ENCODE measurements around the gene TLN1.

Gene TLN1

DNA sequence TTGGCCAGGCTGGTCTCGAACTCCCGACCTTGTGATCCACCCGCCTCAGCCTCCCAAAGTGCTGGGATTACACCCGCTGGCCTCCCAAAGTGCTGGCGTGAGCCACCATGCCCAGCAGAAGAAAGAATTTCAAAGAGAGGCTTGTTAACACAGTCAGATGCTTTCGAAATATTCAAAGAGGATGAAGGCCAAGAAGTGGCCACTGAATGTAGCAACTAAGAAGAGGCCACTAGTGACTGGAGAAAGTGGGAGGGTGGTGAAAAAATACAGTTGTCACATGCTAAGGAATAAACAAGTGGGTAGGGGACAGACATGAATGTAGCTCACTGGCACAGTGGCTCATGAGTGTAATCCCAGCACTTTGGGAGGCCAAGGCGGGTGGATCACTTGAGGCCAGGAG lies 29.3 kb downstream of the TLN1 start:
- no peak for DNase-seq

DNA sequence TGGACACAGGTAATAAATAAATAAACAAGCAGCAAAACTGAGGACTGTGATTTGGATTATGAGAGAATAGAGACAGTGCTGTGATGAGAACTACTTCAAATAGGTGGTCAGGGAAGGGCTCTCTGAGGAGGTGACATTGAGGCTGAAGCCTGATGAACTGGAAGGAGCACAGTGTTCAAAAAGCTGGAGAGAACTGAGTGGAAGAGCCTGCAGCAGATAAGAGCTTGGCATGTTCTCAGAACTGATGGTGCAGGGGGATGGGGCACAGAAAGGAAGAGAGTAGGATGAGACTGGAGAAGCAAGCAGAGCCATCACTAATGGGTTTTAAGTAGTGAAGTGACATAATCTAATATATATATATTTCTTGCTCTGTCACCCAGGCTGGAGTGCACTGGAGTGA lies 31.1 kb downstream of the TLN1 start:
- no peak for DNase-seq

DNA sequence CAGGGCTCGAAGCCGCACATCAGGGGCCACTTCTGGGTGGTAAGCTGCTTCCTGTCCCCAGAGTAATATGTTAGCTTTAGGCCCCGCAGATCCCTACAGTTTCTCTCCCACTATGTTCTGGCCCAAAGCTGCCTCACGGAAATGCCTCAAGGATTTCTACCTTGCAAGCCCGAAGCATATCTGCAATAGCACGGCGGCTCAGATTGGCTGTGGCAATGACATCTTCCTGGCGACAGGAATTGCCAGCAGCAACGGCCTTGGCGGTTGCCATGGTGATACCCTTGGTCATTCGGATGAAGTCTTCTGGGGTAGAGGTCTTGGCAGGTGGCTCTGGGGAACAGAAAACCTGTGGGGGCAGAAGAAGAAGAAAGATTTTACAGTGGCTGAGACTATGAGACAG lies 32.0 kb downstream of the TLN1 start:
- no peak for DNase-seq

DNA sequence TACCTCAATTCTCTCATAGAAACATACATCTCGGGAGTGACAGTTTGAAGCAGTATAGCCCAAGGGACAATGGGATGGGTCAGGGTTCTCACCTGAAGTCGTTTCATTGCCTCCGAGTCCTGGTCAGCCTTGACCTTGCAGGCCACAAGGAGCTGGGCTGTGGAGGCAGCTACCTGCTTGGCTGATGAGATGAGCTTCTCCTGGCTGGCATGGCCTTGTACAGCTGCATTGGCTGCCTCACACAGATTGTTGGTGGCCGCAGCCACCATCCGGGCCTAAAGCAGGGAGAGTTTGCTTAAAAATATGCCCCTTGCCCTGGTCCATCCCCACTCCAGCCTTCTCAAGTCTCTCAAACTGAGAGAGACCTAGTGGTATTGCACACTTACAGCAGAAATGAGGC lies 33.8 kb downstream of the TLN1 start:
- no peak for DNase-seq

DNA sequence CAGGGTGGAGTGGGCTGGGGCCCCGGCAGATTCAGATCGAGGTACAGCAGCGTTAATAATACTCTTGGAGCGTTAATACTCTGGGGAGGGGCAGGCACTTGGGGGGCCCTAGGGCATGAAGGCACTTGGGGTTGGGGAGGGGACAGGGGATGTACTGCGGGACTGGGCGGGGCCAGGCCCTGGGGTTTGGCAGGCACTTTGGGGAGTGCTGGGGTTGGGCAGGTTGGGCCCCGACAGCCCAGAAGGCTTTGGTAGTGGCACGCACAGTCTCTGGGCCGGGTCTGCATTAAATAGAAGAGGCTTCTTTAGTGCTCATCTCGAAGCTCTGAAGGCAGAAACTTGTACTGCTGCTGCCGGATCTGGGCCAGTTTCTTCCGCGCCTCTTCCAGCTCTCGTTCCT lies 34.5 kb downstream of the TLN1 start:
- no peak for DNase-seq

DNA sequence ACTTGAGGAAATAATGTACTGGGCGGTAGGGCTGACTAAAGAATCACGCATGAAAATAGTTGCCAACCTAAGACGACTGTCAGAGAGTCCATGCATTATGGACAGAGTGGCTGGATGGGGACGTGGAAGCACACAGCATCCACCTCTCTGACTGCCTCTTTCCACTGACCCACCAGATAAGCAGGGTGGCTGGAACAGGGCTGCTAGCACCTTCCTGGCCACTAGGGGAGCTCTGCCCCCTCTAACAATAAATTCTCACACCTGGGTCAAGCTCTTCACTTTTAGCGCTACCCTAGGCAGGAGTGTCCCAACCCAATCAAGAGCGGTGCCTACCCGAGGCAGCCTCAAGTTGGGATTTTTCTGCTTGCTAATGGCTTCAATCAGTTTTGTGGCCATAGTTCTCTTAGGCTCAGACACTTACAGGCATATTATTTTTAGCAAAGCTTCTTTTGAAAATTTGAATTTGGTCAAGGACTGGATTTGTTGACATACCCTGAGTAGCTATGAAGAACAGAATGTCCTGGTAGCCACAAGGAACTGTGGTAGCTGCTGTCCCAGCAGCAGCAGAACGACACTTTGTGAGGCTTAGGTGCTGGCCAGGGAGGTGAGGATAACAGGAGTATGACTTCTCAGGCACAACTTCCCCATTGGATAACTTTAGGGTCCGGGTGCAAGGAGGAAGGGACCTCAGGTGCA lies 35.3 kb downstream of the TLN1 start:
- peak; percentile 40 for DNase-seq

DNA sequence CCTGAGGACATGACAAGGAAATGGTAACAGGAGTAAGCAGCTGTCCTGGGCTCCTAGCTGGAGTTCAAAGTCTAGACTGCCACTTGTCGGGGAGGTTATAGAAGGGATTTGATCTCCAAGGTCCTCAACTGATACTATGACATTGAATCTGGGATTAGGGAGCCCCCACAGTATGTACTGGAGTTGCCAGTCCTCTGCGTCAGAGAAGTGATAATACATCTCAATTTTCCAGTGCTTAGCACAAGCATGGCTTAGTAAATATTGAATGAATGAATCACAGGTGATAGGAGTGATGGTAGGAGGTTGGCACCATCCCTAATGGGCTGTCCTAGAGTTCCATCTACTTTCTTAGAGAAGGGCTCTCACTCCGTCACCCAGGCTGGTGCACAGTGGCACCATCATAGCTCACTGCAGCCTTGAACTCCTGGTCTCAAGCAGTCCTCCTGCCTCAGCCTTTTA lies 36.0 kb downstream of the TLN1 start:
- no peak for DNase-seq

DNA sequence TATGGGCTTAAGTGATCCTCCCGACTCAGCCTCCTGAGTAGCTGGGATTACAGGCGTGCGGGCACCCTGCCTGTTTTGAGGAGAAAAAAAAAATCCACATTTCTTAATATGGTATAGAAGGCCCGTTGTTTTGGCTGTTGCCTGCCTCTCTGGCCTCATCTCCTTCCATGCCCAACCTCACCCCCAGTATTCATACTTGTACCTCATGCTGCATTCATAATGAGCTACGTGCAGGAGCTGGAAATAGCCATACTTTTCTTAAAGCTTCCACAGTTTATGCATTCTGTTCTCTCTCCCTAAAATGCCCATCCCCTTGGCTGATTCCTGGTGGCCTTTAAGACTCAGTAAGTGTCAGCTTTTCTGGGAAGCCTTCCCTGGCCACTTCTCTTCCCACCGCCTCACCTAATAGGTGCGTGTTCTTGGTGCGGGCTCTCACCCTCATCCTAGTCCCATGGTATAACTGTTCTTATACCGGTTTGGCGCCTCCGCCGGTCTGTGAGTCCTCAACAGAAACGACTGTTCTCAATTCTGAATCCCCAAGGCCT lies 40.2 kb downstream of the TLN1 start:
- no peak for DNase-seq

DNA sequence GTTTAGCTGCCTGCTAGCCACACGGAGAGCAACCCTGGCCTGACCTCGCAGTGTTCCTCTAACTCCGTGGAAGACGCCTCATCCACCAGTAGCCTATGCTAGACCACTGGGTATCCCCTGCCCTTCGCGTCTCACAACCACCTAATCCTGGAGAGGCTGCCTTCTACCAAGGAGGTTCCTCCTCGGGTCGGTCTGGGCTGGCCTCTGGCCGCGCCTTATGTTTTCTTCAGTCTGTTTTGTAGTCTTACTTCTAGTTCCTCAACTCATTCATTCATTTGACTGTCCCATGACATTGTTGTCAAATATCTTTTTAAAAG lies 40.7 kb downstream of the TLN1 start:
- DNase-seq = no peak

DNA sequence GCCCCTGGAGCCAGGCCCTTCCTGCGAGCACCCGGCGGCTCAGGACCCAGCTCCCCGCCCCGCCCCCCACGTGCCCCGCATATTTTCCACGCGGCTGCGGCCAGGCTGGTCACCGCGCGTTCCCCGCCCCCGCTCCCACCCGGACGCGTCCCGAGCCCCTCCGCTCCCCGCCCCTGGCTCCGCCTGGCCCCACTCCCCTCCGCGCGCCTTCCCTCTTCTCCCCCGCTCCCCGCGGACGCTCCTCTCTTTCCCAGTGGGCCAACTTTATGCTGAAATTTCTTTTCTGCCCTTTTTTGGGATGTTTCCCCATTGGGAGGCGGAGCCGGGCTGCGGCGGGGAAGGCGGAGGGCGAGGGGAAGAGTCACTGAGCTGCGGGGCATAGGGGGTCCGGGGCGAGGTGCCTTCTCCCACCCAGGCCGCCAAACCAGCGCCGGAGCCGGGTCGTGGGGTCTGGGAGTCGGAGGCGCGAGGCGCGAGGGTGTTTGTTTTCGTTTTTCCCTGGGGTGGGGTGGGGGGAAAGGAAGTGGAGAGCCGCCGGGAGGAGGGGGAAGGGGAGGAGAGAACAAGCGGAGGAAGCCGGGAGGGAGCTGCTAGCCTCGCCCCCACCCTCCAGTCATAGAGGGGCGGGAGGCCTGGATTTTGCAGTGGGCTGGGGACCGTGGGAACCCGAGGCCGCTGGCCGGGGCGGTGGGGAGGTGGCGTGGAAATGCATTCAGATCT lies 41.2 kb downstream of the TLN1 start:
- peak; percentile 35 for DNase-seq

DNA sequence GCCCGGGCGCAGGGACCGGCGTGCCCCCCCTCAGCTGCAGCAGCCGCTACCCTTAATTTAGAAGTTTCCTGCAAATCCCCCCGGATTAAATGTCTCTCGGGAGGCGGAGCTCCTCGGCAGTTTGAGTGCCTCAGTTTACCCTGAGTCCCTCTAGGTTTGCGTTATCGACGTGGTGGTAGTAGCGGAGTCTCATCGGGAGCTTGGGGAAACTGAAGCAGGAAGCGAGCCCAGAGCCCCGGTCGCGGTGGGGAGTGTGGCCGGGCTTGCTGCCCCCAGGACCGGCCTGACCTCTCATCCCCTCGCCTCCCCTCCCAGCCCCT lies 41.7 kb downstream of the TLN1 start:
- DNase-seq = no peak

DNA sequence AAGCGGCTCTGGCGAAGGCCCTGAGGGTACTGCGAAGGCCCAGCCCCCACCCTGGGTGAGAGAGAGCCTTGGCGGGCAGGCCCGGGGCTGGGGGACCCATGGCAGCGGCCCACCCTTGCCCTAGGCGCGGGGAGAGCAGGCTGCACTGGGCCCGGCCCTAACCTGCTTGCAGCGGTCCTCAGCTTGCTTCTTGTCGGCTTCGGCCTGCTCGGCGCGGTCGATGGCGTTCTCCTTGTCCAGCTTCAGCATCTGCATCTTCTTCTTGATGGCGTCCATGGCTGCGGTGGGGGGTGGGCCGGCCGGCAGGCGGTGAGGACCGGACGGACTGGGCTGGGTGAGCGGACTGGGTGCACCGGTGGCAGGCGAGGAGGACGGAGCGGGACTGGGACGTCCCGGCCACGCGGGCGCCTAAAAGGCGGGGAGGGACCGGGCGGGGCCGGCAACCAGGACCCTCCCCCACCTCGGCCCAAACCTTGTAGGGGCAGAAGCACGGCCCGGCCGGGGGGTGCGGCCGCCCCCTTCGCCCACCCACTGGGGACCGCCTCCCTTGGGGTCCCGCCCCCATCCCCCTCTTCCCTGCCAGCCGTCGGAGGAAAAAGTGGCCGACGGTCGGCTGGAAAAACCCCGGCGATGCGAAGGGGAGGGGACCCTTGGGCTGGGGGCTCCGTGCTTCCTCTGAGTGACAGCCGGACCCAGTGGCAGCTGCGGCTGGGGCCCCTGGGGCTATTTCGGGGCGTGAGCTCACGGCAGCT lies 42.3 kb downstream of the TLN1 start, which contains the start of gene TPM2:
Gene TPM2 (minus strand): TSS at position 384 of the 752 bp plus-strand sequence. CDS start 108 bp downstream, at position 276.
- DNase-seq = no peak

DNA sequence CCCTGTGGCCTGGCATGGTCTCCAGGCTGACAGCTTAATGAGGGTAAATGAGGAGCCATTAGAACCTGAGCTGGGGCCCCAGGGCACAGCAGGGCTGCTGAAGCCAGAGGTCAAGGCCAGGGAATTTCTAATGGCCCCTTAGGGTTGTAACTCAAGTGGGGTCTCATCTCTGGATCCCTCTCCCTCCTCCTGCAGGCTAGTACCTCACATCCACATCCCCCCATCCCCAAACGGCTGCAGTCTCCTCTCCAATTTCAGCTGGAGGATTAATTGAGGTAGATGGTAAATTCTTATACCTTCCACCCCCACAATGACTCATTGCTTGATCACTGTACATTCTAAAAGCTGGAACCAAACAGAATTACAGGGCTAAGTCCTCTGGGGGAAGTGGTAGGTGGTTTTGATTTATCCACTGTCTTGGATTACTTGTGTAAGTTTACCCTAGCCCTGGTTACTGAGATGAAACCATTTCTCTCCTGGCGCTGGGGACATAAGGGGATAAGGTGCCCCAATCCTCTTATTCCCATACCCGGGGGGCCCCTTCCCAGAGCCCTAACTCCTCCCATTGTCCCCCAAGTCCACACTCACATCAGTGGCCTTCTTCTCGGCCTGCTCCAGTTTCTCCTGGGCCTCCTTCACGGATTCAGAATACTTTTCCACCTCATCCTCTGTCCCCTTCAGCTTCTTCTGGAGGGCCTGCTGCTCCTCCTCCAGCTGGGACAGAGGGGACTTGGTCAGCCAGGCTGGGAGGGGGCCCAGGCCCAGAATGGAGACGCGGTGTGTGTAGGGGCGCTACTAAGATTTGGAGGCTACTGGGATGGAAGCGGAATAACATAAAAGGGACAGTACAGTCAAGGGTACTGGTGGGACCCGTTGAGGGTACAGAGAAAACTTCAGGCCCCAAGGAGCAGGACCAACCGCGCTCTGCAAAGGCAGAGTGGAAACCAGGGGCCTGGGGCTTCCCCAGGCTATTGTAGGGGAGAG lies 43.1 kb downstream of the TLN1 start:
- DNase-seq = no peak

DNA sequence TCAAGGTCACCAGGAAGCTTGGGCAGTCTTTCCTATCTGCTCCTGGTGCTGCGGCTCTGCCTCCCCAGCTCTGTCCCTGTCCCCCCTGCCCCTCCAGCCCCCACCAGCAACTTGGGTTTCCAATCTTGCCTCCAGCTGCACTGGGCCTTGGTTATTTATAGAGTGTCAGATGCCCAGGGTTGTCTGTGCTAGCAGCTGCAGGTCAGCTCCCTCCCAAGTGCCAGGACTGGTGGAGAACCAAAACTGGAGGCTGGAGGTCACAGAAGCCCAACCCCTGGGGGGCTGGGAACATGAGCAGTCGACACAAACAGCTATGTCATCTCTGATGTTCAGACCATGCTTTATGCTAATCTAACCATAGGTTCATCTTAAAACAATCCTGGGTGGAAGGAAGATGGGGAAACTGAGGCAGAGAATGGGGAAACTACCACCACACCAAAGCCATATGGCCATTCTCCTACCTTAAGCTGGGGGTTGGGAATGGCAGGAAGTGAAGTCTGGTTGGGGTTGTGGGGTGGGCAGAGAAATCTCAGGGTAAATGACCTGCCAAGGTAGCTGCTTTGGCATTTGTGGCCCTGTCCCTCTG lies 43.9 kb downstream of the TLN1 start:
- no peak for DNase-seq

DNA sequence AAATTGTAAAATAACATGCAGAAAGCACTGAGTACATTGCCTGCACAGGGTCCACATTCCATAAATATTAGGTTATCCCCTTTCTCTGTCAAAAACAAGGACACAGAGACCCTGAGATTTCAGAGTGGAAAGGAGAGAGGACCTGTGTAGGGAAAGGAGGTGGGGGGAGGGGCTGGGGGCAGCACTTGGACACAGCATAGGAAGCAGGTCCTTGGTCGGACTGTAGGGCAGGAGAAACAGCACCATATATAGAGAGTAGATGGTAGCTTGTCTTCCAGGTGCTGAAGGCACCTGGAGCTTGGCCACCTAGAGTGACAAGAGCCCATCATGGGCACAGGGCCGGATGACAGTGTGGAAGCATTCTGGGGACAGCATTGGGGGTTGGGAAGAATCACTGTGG lies 44.7 kb downstream of the TLN1 start:
- no peak for DNase-seq

DNA sequence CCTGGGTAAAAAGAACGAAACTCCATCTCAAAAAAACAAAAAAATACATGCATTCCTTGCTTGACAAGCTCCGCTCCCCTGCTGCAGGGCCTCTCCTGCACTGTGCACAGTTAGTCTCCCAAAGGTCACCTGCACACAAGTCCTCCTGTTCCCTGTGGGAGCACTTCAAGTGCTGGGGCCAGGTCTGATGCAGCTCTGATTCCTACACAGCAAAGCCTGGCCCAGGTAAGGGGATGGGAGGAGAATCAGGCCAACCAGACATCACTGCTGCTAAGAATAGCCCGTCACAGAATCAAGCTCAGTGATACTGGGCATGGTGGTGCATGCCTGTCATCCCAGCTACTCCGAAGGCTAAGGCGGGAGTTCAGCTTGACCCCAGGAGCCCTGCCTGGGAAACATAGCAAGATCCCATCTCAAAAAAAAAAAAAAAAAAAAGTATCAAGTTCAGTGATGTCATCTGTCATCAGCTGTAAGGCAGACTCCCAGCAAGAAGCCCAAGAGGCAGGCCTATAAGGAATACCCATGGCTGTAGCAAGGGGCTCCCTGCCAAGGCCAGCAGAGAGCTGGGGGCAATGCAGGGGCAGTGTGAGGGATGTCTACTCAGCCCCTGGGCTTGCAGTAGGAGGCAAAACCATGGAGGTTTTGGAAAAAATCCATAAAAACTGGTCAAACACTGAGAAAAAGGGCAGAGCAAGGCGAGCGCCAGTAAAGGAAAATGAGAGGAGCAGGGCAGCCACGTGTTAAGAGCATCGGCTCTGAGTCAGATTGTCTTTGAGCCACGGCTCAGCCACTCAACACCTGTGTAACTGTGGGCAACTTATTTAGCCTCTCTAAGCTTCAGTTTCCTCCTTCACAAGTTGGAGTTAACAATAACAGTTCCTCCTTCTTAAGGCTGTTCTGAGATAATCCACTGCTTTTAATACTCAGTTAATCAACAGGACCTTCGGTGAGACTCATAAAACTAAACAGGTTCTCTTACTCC lies 45.5 kb downstream of the TLN1 start:
- DNase-seq = no peak

DNA sequence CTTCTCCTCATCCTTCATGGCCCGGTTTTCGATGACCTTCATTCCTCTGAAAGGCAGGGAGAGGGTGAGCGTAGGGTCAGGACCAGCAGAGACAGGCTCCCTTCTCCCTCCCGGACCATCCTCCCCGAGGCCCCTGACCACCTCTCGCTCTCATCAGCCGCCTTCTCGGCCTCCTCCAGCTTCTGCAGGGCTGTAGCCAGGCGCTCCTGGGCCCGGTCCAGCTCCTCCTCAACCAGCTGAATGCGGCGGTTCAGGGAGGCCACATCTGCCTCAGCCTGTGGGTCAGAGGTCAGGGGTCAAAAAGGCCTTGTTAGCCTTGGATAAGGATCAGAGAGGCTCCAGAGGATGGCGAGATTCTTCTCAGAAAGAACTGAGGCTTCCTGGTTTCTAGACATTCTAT lies 46.5 kb downstream of the TLN1 start:
- DNase-seq = no peak

DNA sequence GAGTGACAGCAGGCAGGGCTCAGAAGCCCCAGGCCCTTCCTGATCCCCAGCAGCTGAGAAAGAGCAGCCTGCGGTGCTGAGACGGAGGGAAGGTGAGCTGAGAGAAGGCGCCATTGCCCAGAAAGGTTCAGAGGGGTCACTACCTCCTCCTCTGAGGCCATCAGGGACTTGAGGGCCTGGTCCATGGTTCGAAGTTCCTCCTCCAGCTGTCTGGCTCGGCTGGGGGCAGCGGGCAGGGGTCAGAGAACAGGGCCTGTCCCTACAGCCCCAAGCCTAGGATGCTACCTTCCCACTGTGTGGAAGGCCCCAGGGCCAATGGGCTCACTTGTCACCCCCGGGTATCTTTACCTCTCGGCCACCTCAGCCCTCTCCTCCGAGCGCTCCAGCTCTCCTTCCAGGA lies 47.1 kb downstream of the TLN1 start:
- no peak for DNase-seq

DNA sequence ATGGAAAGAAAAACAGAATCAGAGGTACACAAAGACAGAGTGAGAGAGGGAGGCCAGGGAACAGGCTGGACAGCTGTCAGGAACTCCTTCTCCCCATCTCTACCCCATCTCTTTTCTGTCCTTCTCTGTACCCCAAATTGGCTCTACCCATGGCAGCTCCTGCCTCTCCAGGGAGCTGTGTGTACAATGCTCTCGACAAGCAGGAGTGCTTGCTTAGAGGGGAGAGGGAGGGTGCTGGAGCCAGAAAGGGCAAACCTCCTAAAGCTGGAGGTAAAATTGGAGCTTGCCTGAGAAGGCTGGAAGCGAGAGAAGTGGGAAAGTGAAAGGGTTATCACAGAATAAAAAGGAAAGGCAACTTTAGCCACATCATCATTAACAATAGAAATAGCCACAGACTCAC lies 48.7 kb downstream of the TLN1 start:
- DNase-seq = no peak

DNA sequence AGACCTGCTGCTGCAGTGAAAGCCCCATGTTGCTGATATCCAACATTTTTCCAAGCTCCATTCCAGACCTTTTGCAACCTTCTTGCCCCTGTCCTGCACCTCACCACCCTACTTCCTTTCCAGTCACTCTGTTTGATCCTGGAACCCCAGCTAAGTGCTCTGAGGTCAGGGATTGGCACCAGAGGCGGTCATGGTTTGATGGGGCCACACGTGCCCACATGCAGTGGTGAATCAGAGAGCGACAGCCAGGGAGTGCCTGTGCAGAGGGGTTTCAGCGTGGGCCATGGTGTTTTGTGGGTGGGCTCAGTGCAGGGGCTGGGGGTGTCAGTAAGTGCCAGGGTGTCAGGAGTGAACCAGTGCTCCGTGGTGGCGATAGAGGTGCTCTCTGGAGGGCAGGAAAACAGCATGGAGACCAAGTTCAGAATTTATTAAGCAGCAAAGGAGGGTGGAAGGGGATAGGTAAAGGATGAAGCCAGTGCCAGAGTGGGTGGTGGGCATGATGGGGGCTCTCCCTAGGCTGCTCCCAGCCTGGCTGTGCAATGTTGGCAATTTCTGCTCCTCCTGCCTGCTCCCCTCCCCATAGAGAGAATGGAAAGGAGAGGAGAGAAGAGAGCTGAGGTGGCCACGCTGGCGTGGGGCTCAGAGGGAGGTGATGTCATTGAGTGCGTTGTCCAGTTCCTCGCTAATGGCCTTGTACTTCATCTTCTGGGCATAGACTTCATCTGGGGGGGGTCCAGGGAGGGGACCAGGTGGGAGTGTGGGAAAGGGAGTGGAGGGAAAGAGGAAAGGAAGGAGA lies 49.3 kb downstream of the TLN1 start:
- no peak for DNase-seq

All from stimulated activated CD4-positive, alpha-beta T cell treated with anti-CD3 and anti-CD28 coated beads, Interleukin-12 subunit alpha, Interleukin-12 subunit beta, amount 100 ng/mL, for 4 hours (primary cell).